GM04504 (cell line): Measurements from ENCODE around the gene SLC35D2.
"Not testable (repeated sequence)": the region's sequence is repeated elsewhere in the genome, so short reads cannot be mapped to it uniquely, and the experiment has no call there.

Experiments
- DNase-seq: peaks from one replicate; pipeline ENCODE4 v3.0.0-alpha.2; 2012; ENCODE audit warnings: low read depth

Gene SLC35D2

GRCh38 chr9:96400132-96400910 lies 16.8 kb upstream of the SLC35D2 start:
- no peak for DNase-seq

- no peak for DNase-seq
Observed at GRCh38 chr9:96399325-96399633, 15.8 kb upstream of the SLC35D2 start.

- DNase-seq, result no peak
Observed at GRCh38 chr9:96398582-96399324, 15.2 kb upstream of the SLC35D2 start.

- DNase-seq, result no peak
Observed at GRCh38 chr9:96395964-96396363, 12.5 kb upstream of the SLC35D2 start.

- DNase-seq, result no peak
Observed at GRCh38 chr9:96394832-96395496, 11.5 kb upstream of the SLC35D2 start.

- no peak for DNase-seq
Observed at GRCh38 chr9:96392263-96392662, 8.8 kb upstream of the SLC35D2 start.

- no peak for DNase-seq
Observed at GRCh38 chr9:96391021-96391765, 7.7 kb upstream of the SLC35D2 start.

- no peak for DNase-seq
Observed at GRCh38 chr9:96388144-96388543, 4.6 kb upstream of the SLC35D2 start.

GRCh38 chr9:96386157-96386556 lies 2.6 kb upstream of the SLC35D2 start:
- no peak for DNase-seq

GRCh38 chr9:96382839-96383164 lies 709 bp downstream of the SLC35D2 start:
- no peak for DNase-seq

- no peak for DNase-seq
Observed at GRCh38 chr9:96382175-96382574, 1.3 kb downstream of the SLC35D2 start.

GRCh38 chr9:96381696-96382095 lies 1.8 kb downstream of the SLC35D2 start:
- no peak for DNase-seq

GRCh38 chr9:96381125-96381524 lies 2.4 kb downstream of the SLC35D2 start:
- no peak for DNase-seq

GRCh38 chr9:96379461-96379860 lies 4.0 kb downstream of the SLC35D2 start:
- no peak for DNase-seq

GRCh38 chr9:96378187-96378586 lies 5.3 kb downstream of the SLC35D2 start:
- DNase-seq, result no peak

GRCh38 chr9:96376891-96377874 lies 6.3 kb downstream of the SLC35D2 start:
- DNase-seq, result peak; percentile 60

- not testable (repeated sequence) for DNase-seq
Observed at GRCh38 chr9:96375507-96375906, 8.0 kb downstream of the SLC35D2 start.

- DNase-seq, result no peak
Observed at GRCh38 chr9:96367943-96368342, 15.6 kb downstream of the SLC35D2 start.

GRCh38 chr9:96363175-96363967 lies 20.1 kb downstream of the SLC35D2 start:
- no peak for DNase-seq

- DNase-seq, result not testable (repeated sequence)
Observed at GRCh38 chr9:96362119-96362518, 21.4 kb downstream of the SLC35D2 start.
